Tibial nerve (tissue), 4 donors: Measurements from ENCODE around the gene UBE3A. TPM values are rescaled to one million over a fixed set of nuclear protein-coding genes. Genes with fewer than 3 reads are reported as not detected.

Experiments used
- DNase-seq, 2 donors: peaks; one replicate each; pipeline ENCODE4 v3.0.0-alpha.2; 2019; ENCODE audit warnings: low spot score in 2 of 2
- H3K27ac ChIP-seq, 4 donors: fragments of 200-600 bp; sonication (generic) in 3 of 4; one replicate each; pipeline ENCODE4 v1.5.1; 2017 to 2019; ENCODE audit warnings: mild to moderate bottlenecking in 1 of 4
- H3K27me3 ChIP-seq, 2 donors: fragments of 200-600 bp; sonication (generic) in 1 of 2; one replicate each; pipeline versions ENCODE4 v1.5.1 to v1.6.0; 2017 to 2019
- H3K36me3 ChIP-seq, 3 donors: fragments of 200-600 bp; sonication (generic); one replicate each; pipeline ENCODE4 v1.5.1; 2018 to 2019
- H3K4me1 ChIP-seq, 4 donors: fragments of 200-600 bp; sonication (generic) in 3 of 4; one replicate each; pipeline ENCODE4 v1.5.1; 2017 to 2019
- H3K4me3 ChIP-seq, 4 donors: fragments of 200-600 bp; sonication (generic) in 3 of 4; one replicate each; pipeline ENCODE4 v1.5.1; 2017 to 2019; ENCODE audit warnings: mild to moderate bottlenecking in 1 of 4, moderate library complexity in 1 of 4
- H3K9me3 ChIP-seq, 4 donors: fragments of 200-600 bp; sonication (generic) in 3 of 4; one replicate each; pipeline ENCODE4 v1.5.1; 2017 to 2019
- EP300 ChIP-seq, 2 donors: sonication (generic); formaldehyde crosslinking; IDR thresholded peaks; one replicate each; pipeline ENCODE4 v1.6.1; 2017; ENCODE audit warnings: antibody characterized with exemption in 2 of 2, mild to moderate bottlenecking in 1 of 2
- POLR2A ChIP-seq, 2 donors: fragments of 450-650 bp; IDR thresholded peaks; one replicate each; pipeline ENCODE4 v1.6.1; 2017; ENCODE audit warnings: antibody characterized with exemption in 2 of 2, mild to moderate bottlenecking in 2 of 2, moderate library complexity in 2 of 2
- WGBS, 2 donors: methylation state at CpG; one replicate each; pipeline ENCODE4 v1.1.5; 2018; 5-methylcytosine and 5-hydroxymethylcytosine counted together
- total RNA-seq, 4 donors: library from RNA; depleted of rRNA; stranded (reverse); fragments of >200 nt; gene quantifications; one replicate each; pipeline ENCODE4 v1.1.0, GENCODE V29; 2016
- TF ChIP-seq, protein P1 (sequence below), 5 experiments: fragments of 200-600 bp in 3 of 5; fragments of 450-650 bp in 2 of 5; sonication (generic) in 3 of 5; IDR thresholded peaks; one replicate each; pipeline ENCODE4 v1.5.1; 2016 to 2019; ENCODE audit warnings: antibody characterized with exemption in 5 of 5, mild to moderate bottlenecking in 3 of 5, moderate library complexity in 2 of 5

Gene UBE3A
- total RNA-seq, 4 donors from 2014 or later, result 63.0 to 83.0 (median 77.1) TPM

DNA sequence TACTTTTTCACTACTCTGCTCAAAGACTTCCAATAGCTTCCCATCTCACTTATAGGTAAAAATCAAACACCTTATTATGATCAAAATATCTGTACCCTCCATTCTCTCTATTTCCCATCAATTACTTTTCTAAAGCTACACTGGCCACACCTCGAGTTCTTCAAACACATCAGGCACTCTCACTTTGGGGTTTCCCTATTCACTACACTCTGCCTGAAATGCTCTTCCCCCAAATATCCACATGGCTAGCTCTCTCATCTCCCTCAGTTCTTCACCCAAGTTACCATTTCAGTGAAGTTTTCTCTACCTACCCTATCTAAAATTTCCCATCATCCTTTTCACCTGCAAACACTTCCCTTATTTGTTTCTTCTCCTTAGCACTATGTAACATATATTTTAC is 14.8 kb downstream of the UBE3A start:
- H3K27ac ChIP-seq, result no peak overlapping the region
- no peaks in the 10 kb centered on the region for H3K27me3 ChIP-seq
- 94% methylated on average over 1 of the region's 1 CpG for WGBS, 2 donors
- TF ChIP-seq, protein P1, sequence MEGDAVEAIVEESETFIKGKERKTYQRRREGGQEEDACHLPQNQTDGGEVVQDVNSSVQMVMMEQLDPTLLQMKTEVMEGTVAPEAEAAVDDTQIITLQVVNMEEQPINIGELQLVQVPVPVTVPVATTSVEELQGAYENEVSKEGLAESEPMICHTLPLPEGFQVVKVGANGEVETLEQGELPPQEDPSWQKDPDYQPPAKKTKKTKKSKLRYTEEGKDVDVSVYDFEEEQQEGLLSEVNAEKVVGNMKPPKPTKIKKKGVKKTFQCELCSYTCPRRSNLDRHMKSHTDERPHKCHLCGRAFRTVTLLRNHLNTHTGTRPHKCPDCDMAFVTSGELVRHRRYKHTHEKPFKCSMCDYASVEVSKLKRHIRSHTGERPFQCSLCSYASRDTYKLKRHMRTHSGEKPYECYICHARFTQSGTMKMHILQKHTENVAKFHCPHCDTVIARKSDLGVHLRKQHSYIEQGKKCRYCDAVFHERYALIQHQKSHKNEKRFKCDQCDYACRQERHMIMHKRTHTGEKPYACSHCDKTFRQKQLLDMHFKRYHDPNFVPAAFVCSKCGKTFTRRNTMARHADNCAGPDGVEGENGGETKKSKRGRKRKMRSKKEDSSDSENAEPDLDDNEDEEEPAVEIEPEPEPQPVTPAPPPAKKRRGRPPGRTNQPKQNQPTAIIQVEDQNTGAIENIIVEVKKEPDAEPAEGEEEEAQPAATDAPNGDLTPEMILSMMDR (IDR thresholded peaks at IDR 0.05), result no peak
- TF ChIP-seq POLR2A (IDR thresholded peaks at IDR 0.05), result no peak
- TF ChIP-seq EP300 (IDR thresholded peaks at IDR 0.05), result no peak
- peaks cover 0 to 26% (median 0%) of the 10 kb centered on the region in 4 donors for H3K4me1 ChIP-seq
- no peak for DNase-seq
- no peak overlapping the region for H3K4me3 ChIP-seq
- H3K36me3 ChIP-seq, result peaks cover 0 to 13% (median 0%) of the 10 kb centered on the region in 3 donors
- H3K9me3 ChIP-seq, result peaks cover 0 to 4% (median 2%) of the 10 kb centered on the region in 4 donors

DNA sequence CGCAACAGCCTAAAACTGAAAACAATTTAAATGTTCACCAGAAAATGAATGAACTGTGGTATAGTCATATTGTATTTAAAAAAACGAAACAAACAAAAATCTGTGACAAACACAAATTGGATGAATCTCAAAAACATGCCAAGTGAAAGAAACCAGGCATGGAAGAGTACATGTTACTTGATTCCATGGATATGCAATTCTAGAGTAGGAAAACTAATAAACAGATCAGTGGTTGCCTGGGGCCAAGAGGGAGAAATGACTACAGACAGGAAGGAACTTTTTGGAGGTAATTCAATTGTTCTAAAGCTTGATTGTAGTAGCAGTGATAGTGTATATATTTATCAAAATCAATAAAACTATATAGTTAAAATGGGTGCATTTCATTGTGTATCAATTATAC is 16.8 kb downstream of the UBE3A start:
- Histone ChIP-seq H3K4me1 (peaks cover 0 to 17% (median 0%) of the 10 kb centered on the region in 4 donors), H3K27me3 (no peaks in the 10 kb centered on the region), H3K36me3 (peaks cover 0 to 18% (median 0%) of the 10 kb centered on the region in 3 donors), H3K4me3 (no peak overlapping the region), H3K9me3 (peaks cover 0 to 12% (median 4%) of the 10 kb centered on the region in 4 donors), H3K27ac (no peak overlapping the region)
- no peak for TF ChIP-seq POLR2A (IDR thresholded peaks at IDR 0.05)
- no peak for TF ChIP-seq EP300 (IDR thresholded peaks at IDR 0.05)
- 85% methylated on average over 2 of the region's 2 CpGs for WGBS, 2 donors
- DNase-seq, result no peak

DNA sequence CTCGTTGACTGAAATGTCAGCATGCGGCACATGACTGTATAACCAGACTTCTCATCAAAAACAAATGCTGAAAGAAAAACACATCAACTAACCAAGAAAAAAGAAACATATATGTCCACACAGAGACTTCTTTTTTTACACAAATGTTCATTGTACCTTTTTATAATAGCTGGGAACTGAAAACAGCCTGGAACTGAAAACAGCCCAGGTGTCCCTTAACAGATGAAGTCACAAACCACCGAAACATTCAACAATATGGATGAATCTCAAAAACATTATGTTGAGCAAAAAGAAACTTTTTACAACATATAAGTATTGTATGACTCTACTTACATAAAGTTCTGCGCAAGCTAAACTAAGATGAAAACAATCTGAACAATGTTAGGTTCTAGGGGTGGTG is 20.6 kb downstream of the UBE3A start:
- H3K4me3 ChIP-seq, result no peak overlapping the region
- DNase-seq, result no peak
- peaks cover 0 to 21% (median 0%) of the 10 kb centered on the region in 4 donors for H3K4me1 ChIP-seq
- 71 to 92% methylated on average over 4 of the region's 4 CpGs for WGBS, 2 donors
- H3K27me3 ChIP-seq, result no peaks in the 10 kb centered on the region
- H3K36me3 ChIP-seq, result peaks cover 0 to 18% (median 0%) of the 10 kb centered on the region in 3 donors
- TF ChIP-seq POLR2A (IDR thresholded peaks at IDR 0.05) (no peak), EP300 (IDR thresholded peaks at IDR 0.05) (no peak)
- TF ChIP-seq, protein P1 (IDR thresholded peaks at IDR 0.05), result no peak
- H3K27ac ChIP-seq, result no peak overlapping the region
- H3K9me3 ChIP-seq, result peaks cover 0 to 12% (median 4%) of the 10 kb centered on the region in 4 donors

DNA sequence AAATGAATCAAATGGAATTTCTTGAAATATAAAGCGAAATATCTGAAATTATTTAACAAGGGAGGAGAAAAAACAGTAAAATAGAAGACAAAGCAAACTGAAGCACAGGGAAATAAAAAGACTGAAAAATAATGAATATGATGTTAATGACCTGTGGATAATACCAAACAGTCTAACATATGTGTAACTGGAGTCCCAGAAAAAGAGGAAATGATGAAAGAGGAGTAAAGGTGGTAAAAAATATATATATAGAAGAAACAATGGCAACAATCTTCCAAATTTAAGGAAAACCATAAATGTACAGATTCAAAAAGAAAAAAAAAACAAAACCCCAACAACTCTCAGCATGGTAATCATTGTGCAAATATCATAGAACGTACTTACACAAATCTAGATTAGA is 21.2 kb downstream of the UBE3A start:
- no peak for TF ChIP-seq POLR2A (IDR thresholded peaks at IDR 0.05)
- TF ChIP-seq EP300 (IDR thresholded peaks at IDR 0.05), result no peak
- TF ChIP-seq, protein P1 (IDR thresholded peaks at IDR 0.05), result no peak
- 95 to 96% methylated on average over 2 of the region's 2 CpGs for WGBS, 2 donors
- no peak for DNase-seq

DNA sequence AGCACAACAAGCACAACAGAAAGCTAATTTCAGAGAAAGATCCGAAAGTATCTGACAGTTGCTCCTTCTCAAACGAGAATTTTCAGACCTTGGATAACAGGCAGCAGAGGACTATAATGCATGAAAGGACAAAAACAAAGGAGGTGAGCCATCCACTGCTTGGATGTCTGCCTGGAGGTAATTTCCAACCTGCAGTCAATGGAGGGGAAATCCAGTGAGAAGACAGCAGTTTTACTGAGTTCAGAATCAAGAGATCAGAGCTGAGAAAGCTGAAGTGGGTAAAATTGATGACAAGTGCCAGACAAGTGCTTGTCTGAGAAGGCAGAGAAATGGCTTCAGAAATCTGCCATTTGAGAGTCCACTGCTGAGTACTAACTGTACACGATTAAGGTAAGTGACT is 22.1 kb downstream of the UBE3A start:
- DNase-seq, result no peak
- Histone ChIP-seq H3K27ac (no peak overlapping the region), H3K36me3 (peaks cover 0 to 18% (median 0%) of the 10 kb centered on the region in 3 donors), H3K4me3 (no peak overlapping the region), H3K4me1 (peaks cover 0 to 25% (median 0%) of the 10 kb centered on the region in 4 donors), H3K27me3 (no peaks in the 10 kb centered on the region), H3K9me3 (peaks cover 0 to 12% (median 4%) of the 10 kb centered on the region in 4 donors)
- WGBS, 2 donors, result 77 to 83% methylated on average over 3 of the region's 3 CpGs
- TF ChIP-seq POLR2A (IDR thresholded peaks at IDR 0.05), result no peak
- TF ChIP-seq, protein P1 (IDR thresholded peaks at IDR 0.05), result no peak
- no peak for TF ChIP-seq EP300 (IDR thresholded peaks at IDR 0.05)

More for the DNA sequence above, 21.2 kb downstream of the UBE3A start:
- Histone ChIP-seq H3K36me3 (peaks cover 0 to 18% (median 0%) of the 10 kb centered on the region in 3 donors), H3K27me3 (no peaks in the 10 kb centered on the region), H3K4me3 (no peak overlapping the region), H3K9me3 (peaks cover 0 to 12% (median 4%) of the 10 kb centered on the region in 4 donors), H3K4me1 (peaks cover 0 to 24% (median 0%) of the 10 kb centered on the region in 4 donors), H3K27ac (no peak overlapping the region)
